ENCODE data around the gene KDM6B.

GRCh38 chr17:7841915-7842379 lies 7.9 kb downstream of the KDM6B start:
- no peak for TF ChIP-seq CTCF (IDR thresholded peaks at IDR 0.05)
- TF ChIP-seq ZFX (IDR thresholded peaks at IDR 0.05; ENCODE audit: borderline replicate concordance) = no peak
